CD14-positive monocyte (primary cell): ENCODE data around the gene MYO5B. TPM values are rescaled to one million over a fixed set of nuclear protein-coding genes. Genes with fewer than 3 reads are reported as not detected.

Experiments
- DNase-seq, 3 donors: peaks; one replicate each; pipeline ENCODE4 v3.0.0-alpha.2; 2011 to 2022
- H2AFZ ChIP-seq: 2 replicates; pipeline ENCODE4 v1.6.0; 2012; ENCODE audit warnings: mild to moderate bottlenecking, low read depth, low read length, inconsistent platforms; ENCODE audit not compliant: insufficient read depth, poor library complexity, severe bottlenecking
- H3K27ac ChIP-seq, 2 donors: 1 replicate in 1 of 2; 2 replicates in 1 of 2; pipeline ENCODE4 v1.5.1; 2012 to 2013; ENCODE audit warnings: low read length in 2 of 2, control low read depth in 1 of 2, inconsistent platforms in 1 of 2, low read depth in 1 of 2, mild to moderate bottlenecking in 1 of 2
- H3K27me3 ChIP-seq, 2 donors: one replicate each; pipeline versions ENCODE4 v1.6.0 to v1.6.1; 2011 to 2013; ENCODE audit warnings: low read length in 2 of 2; ENCODE audit not compliant: control insufficient read depth in 2 of 2, insufficient read depth in 2 of 2
- H3K36me3 ChIP-seq, 2 donors: replicated peaks in 1 of 2; 1 replicate in 1 of 2; 2 replicates in 1 of 2; pipeline versions ENCODE4 v1.5.1 to v1.6.1; 2012 to 2013; ENCODE audit warnings: low read length in 2 of 2, control low read depth in 1 of 2, inconsistent platforms in 1 of 2, mild to moderate bottlenecking in 1 of 2; ENCODE audit not compliant: insufficient read depth in 2 of 2, control insufficient read depth in 1 of 2
- H3K4me1 ChIP-seq, 2 donors: 1 replicate in 1 of 2; 2 replicates in 1 of 2; pipeline versions ENCODE4 v1.5.1 to v1.6.1; 2012 to 2013; ENCODE audit warnings: low read length in 2 of 2, control low read depth in 1 of 2, inconsistent platforms in 1 of 2, mild to moderate bottlenecking in 1 of 2, moderate library complexity in 1 of 2; ENCODE audit not compliant: insufficient read depth in 2 of 2, control insufficient read depth in 1 of 2
- H3K4me2 ChIP-seq: replicated peaks from 2 replicates; pipeline ENCODE3; 2012; ENCODE audit warnings: low read length, moderate library complexity, mild to moderate bottlenecking; ENCODE audit not compliant: poor library complexity, severe bottlenecking; ENCODE audit errors: extremely low read depth
- H3K4me3 ChIP-seq, 3 experiments: fragments of 200-600 bp in 1 of 3; sonication (generic) in 1 of 3; replicated peaks in 1 of 3; 1 replicate in 2 of 3; 2 replicates in 1 of 3; pipeline ENCODE4 v1.5.1; 2011 to 2013; ENCODE audit warnings: low read length in 3 of 3, mild to moderate bottlenecking in 3 of 3, control low read depth in 2 of 3, low read depth in 2 of 3, inconsistent platforms in 1 of 3, moderate library complexity in 1 of 3
- H3K79me2 ChIP-seq: 2 replicates; pipeline ENCODE4 v1.6.0; 2012; ENCODE audit warnings: mild to moderate bottlenecking, control low read depth, inconsistent platforms, low read length, moderate library complexity; ENCODE audit not compliant: insufficient read depth
- H3K9ac ChIP-seq: 2 replicates; pipeline ENCODE4 v1.6.0; 2017; ENCODE audit warnings: low read length, mild to moderate bottlenecking; ENCODE audit not compliant: insufficient read depth, poor library complexity, severe bottlenecking
- H3K9me3 ChIP-seq, 2 donors: replicated peaks in 1 of 2; 1 replicate in 1 of 2; 2 replicates in 1 of 2; pipeline versions ENCODE4 v1.5.1 to v1.6.1; 2012 to 2013; ENCODE audit warnings: low read length in 2 of 2, control low read depth in 1 of 2; ENCODE audit not compliant: control insufficient read depth in 1 of 2, insufficient read depth in 1 of 2
- H4K20me1 ChIP-seq: 2 replicates; pipeline ENCODE4 v1.6.0; 2012; ENCODE audit warnings: mild to moderate bottlenecking, low read length, control low read depth, moderate library complexity; ENCODE audit not compliant: insufficient read depth
- H3K27ac Mint-ChIP-seq, 7 donors: one replicate each; pipeline ENCODE4 v1.8.0; 2020; ENCODE audit warnings: mild to moderate bottlenecking in 7 of 7, mixed read lengths in 7 of 7, moderate library complexity in 6 of 7, inconsistent platforms in 2 of 7
- H3K27me3 Mint-ChIP-seq, 3 donors: one replicate each; pipeline ENCODE4 v1.8.0; 2021 to 2022; ENCODE audit warnings: low read depth in 3 of 3, mild to moderate bottlenecking in 3 of 3, mixed read lengths in 3 of 3, moderate library complexity in 3 of 3, inconsistent platforms in 1 of 3
- H3K36me3 Mint-ChIP-seq, 2 donors: one replicate each; pipeline ENCODE4 v1.8.0; 2020; ENCODE audit warnings: mixed read lengths in 2 of 2, inconsistent platforms in 1 of 2, mild to moderate bottlenecking in 1 of 2
- H3K4me1 Mint-ChIP-seq: one replicate; pipeline ENCODE4 v1.8.0; 2020; ENCODE audit warnings: mild to moderate bottlenecking, mixed read lengths
- H3K4me3 Mint-ChIP-seq, 2 donors: one replicate each; pipeline ENCODE4 v1.8.0; 2020; ENCODE audit warnings: mild to moderate bottlenecking in 2 of 2, mixed read lengths in 2 of 2, moderate library complexity in 1 of 2
- H3K9me3 Mint-ChIP-seq, 7 donors: one replicate each; pipeline ENCODE4 v1.8.0; 2020 to 2022; ENCODE audit warnings: mixed read lengths in 7 of 7, mild to moderate bottlenecking in 6 of 7, moderate library complexity in 6 of 7, inconsistent platforms in 2 of 7
- WGBS: methylation state at CpG from one replicate; pipeline ENCODE4 v1.1.5; 2013; ENCODE audit warnings: missing lambda C conversion rate; ENCODE audit not compliant: insufficient coverage; 5-methylcytosine and 5-hydroxymethylcytosine counted together
- intact Hi-C, 2 donors: fragments of 100-400 bp; cut with micrococcal nuclease; formaldehyde crosslinking; loops; one replicate each; pipeline versions ENCODE4 v1.15.0 to v1.15.1; 2023
- polyA plus RNA-seq, 3 donors: library from polyadenylated mRNA; depleted of rRNA in 1 of 3; unstranded in 2 of 3; stranded (reverse) in 1 of 3; fragments of 300-500 nt in 2 of 3; fragments of >200 nt in 1 of 3; fragmentation: Illumina TruSeq in 2 of 3; gene quantifications; 1 replicate in 2 of 3; 2 replicates in 1 of 3; pipeline ENCODE4 v1.2.3, GENCODE V29; 2012 to 2021
- TF ChIP-seq, protein P1 (sequence below): fragments of 200-600 bp; IDR thresholded peaks from one replicate; pipeline ENCODE4 v1.8.0; 2022; ENCODE audit warnings: antibody characterized with exemption, mild to moderate bottlenecking

The MYO5B gene
- polyA plus RNA-seq, 3 donors: 0.04 TPM; not detected in 2

DNA sequence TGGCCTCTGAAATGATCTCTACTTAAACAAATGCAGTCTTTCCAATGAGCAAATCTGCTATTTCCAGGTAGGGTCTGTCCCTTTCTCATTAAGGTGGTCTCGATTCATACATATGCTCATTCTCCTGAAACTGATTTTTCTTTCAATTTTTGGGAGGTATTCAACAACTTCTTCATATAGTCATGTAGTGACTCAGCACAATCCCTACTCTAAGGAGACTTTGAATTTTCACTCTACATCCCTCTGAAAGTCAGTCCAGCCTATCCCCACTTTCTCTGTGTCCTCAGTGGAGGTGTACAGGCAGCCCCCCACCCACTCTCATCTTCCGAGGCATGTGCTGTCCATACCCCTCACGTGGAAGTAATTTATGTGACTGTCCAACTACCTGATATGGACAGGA, 281.7 kb downstream of the MYO5B start:
- no peaks in the 10 kb centered on the region for H3K36me3 Mint-ChIP-seq

DNA sequence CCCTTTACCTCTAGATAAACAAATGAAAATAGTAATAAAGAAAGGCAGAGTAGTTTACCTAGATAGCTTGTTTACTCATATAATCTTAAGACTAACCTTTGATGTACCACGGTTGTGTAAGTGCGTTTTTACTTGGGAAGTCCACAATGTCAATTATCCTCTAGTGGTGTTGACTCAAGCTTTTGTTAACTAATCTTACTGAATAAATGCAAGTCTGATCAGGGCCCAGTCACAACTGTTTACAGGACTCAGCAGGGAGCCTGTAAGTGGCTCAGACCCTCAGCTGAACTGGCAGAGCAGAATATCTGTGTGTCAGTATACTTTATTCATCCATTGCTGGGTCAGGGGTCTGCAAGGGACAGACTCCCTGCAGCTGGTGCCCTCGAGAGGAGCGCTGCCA, 283.5 kb downstream of the MYO5B start:
- Histone ChIP-seq H3K27me3 (no peaks in the 10 kb centered on the region), H3K36me3 (no peaks in the 10 kb centered on the region), H3K27ac (no peak overlapping the region), H3K4me2 (no peak overlapping the region), H3K9ac (no peak overlapping the region), H2AFZ (no peak overlapping the region), H3K4me3 (no peak overlapping the region), H3K79me2 (no peaks in the 10 kb centered on the region), H4K20me1 (no peaks in the 10 kb centered on the region), H3K4me1 (no peaks in the 10 kb centered on the region), H3K9me3 (no peaks in the 10 kb centered on the region)
- no peak for DNase-seq
- peaks cover 0 to 8% (median 4%) of the 10 kb centered on the region in 7 donors for H3K9me3 Mint-ChIP-seq
- H3K27me3 Mint-ChIP-seq: peaks cover 2 to 8% (median 6%) of the 10 kb centered on the region in 3 donors
- intact Hi-C loops: no loop called here
- WGBS: 63% methylated on average over 2 of the region's 4 CpGs
- H3K27ac Mint-ChIP-seq: no peak overlapping the region
- H3K4me3 Mint-ChIP-seq: no peak overlapping the region
- no peaks in the 10 kb centered on the region for H3K36me3 Mint-ChIP-seq
- H3K4me1 Mint-ChIP-seq: no peaks in the 10 kb centered on the region
- TF ChIP-seq, protein P1, sequence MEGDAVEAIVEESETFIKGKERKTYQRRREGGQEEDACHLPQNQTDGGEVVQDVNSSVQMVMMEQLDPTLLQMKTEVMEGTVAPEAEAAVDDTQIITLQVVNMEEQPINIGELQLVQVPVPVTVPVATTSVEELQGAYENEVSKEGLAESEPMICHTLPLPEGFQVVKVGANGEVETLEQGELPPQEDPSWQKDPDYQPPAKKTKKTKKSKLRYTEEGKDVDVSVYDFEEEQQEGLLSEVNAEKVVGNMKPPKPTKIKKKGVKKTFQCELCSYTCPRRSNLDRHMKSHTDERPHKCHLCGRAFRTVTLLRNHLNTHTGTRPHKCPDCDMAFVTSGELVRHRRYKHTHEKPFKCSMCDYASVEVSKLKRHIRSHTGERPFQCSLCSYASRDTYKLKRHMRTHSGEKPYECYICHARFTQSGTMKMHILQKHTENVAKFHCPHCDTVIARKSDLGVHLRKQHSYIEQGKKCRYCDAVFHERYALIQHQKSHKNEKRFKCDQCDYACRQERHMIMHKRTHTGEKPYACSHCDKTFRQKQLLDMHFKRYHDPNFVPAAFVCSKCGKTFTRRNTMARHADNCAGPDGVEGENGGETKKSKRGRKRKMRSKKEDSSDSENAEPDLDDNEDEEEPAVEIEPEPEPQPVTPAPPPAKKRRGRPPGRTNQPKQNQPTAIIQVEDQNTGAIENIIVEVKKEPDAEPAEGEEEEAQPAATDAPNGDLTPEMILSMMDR: no peak

More for the DNA sequence above, 281.7 kb downstream of the MYO5B start:
- H3K9me3 ChIP-seq: no peaks in the 10 kb centered on the region
- no peak overlapping the region for H2AFZ ChIP-seq
- H3K9me3 Mint-ChIP-seq: peaks cover 0 to 14% (median 5%) of the 10 kb centered on the region in 7 donors
- H3K79me2 ChIP-seq: no peaks in the 10 kb centered on the region
- intact Hi-C loops: no loop called here
- peaks cover 2 to 9% (median 5%) of the 10 kb centered on the region in 3 donors for H3K27me3 Mint-ChIP-seq
- H3K4me3 ChIP-seq: no peak overlapping the region
- no peak overlapping the region for H3K9ac ChIP-seq
- H3K36me3 ChIP-seq: no peaks in the 10 kb centered on the region
- TF ChIP-seq, protein P1: no peak
- H3K4me1 ChIP-seq: no peaks in the 10 kb centered on the region
- no peak overlapping the region for H3K4me3 Mint-ChIP-seq
- 86% methylated on average over 2 of the region's 3 CpGs for WGBS
- no peak for DNase-seq
- H4K20me1 ChIP-seq: no peaks in the 10 kb centered on the region
- H3K27me3 ChIP-seq: no peaks in the 10 kb centered on the region
- peak overlapping the region in 1 of 7 donors; percentile 7 for H3K27ac Mint-ChIP-seq
- no peak overlapping the region for H3K4me2 ChIP-seq
- no peaks in the 10 kb centered on the region for H3K4me1 Mint-ChIP-seq
- no peak overlapping the region for H3K27ac ChIP-seq
